GM18951 (cell line): ENCODE results near the gene CAPN12.

Experiments used
- POLR2A ChIP-seq: IDR thresholded peaks from 4 replicates; pipeline ENCODE4 v1.6.1; 2011; ENCODE audit warnings: mild to moderate bottlenecking; ENCODE audit not compliant: insufficient read length, insufficient read depth; ENCODE audit errors: extremely low read depth
- in situ Hi-C: fragments of 300-500 bp; cut with MboI; formaldehyde crosslinking; loops from one replicate; pipeline ENCODE4 v1.12.0; 2022; ENCODE audit warnings: low sequenced_read_pairs, mixed read lengths, inconsistent platforms; ENCODE audit not compliant: unreplicated experiment

The CAPN12 gene

GRCh38 chr19:38721979-38722773 is 22.1 kb downstream of the CAPN12 start:
- TF ChIP-seq POLR2A: no peak
- in situ Hi-C loops: no loop called here

GRCh38 chr19:38721496-38721895 is 22.8 kb downstream of the CAPN12 start:
- in situ Hi-C loops: no loop called here

GRCh38 chr19:38720559-38721236 is 23.6 kb downstream of the CAPN12 start:
- TF ChIP-seq POLR2A: no peak
- in situ Hi-C loops: no loop called here

More at GRCh38 chr19:38721496-38721895, 22.8 kb downstream of the CAPN12 start:
- TF ChIP-seq POLR2A: no peak

- in situ Hi-C loops: no loop called here
- no peak for TF ChIP-seq POLR2A
Measured at GRCh38 chr19:38719761-38720558, 24.3 kb downstream of the CAPN12 start.

- no peak for TF ChIP-seq POLR2A
- in situ Hi-C loops: no loop called here
Measured at GRCh38 chr19:38718747-38719543, 25.3 kb downstream of the CAPN12 start.

- no peak for TF ChIP-seq POLR2A
- in situ Hi-C loops: no loop called here
Measured at GRCh38 chr19:38717855-38718254, 26.4 kb downstream of the CAPN12 start.

- in situ Hi-C loops: no loop called here
- TF ChIP-seq POLR2A: no peak
Measured at GRCh38 chr19:38717051-38717450, 27.2 kb downstream of the CAPN12 start.

GRCh38 chr19:38715555-38715954 is 28.7 kb downstream of the CAPN12 start:
- in situ Hi-C loops: no loop called here
- no peak for TF ChIP-seq POLR2A

- no peak for TF ChIP-seq POLR2A
- in situ Hi-C loops: no loop called here
Measured at GRCh38 chr19:38714354-38714778, 29.9 kb downstream of the CAPN12 start.

- in situ Hi-C loops: no loop called here
- TF ChIP-seq POLR2A: no peak
Measured at GRCh38 chr19:38713865-38714264, 30.4 kb downstream of the CAPN12 start.

GRCh38 chr19:38713227-38713649 is 31.0 kb downstream of the CAPN12 start:
- TF ChIP-seq POLR2A: no peak
- in situ Hi-C loops: no loop called here

GRCh38 chr19:38712161-38712748 is 32.0 kb downstream of the CAPN12 start:
- TF ChIP-seq POLR2A: no peak
- in situ Hi-C loops: no loop called here

GRCh38 chr19:38711726-38712153 is 32.5 kb downstream of the CAPN12 start:
- in situ Hi-C loops: no loop called here
- no peak for TF ChIP-seq POLR2A
